Measurements from ENCODE around the gene CCDC12.

The CCDC12 gene

GRCh38 chr3:46996689-46997452 lies 20.3 kb upstream of the CCDC12 start:
- DNase-seq (ENCODE audit: low read depth in 4 of 4, low spot score in 1 of 4), result no peak

DNA sequence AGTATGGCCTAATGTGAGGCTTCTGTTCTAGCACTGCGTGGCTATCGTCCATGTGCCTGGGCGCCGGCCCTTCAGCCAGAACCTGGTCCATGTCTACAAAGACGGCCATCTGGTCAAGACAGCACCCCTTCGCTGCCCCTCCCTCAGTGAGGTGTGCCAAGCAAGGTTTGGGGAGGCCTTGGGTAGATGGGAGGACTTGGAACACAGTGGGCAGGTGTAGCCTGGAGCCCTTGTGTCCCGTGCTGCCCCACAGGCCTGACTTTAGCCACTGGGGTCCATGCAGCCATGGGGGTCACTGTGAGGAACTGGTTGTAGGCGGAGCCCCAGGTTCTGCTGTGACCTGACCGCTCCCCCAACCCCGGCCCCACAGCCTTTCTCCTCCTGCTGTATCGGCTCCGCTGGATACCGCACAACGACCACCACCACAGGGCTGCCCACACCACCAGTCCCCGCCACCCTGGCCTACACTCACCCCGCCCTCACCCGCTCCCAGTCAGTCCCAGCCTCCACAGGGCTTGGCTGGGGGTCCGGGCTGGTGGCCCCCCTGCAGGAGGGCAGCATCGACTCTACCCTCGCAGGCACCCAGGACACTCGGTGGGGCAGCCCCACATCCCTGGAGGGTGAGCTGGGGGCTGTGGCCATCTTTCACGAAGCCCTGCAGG lies 19.5 kb upstream of the CCDC12 start:
- no peak for DNase-seq (ENCODE audit: low read depth in 4 of 4, low spot score in 1 of 4)

GRCh38 chr3:46994801-46995731 lies 18.5 kb upstream of the CCDC12 start:
- no peak for DNase-seq (ENCODE audit: low read depth in 4 of 4, low spot score in 1 of 4)

DNA sequence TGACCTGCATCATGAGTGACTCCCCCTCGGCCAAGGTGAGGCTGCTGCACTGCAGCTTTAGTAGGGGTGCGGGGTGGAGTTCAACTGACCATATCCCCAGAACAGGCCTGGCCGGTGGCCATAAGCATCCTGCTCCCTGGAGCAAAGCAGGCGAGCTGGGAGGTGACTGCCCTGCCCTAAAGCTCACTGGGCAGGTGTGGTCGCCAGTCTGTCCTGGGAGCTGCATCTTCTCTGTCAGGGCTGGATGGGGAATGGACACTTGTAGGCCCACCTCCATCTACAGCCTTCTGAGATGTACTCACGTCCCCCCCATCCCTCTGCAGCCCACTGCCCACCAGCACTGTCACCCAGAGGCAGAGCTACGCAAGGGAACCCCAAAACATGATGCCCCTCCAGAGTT lies 17.4 kb upstream of the CCDC12 start:
- DNase-seq (ENCODE audit: low read depth in 4 of 4, low spot score in 1 of 4), result no peak

GRCh38 chr3:46993292-46993691 lies 16.7 kb upstream of the CCDC12 start:
- no peak for DNase-seq (ENCODE audit: low read depth in 4 of 4, low spot score in 1 of 4)

DNA sequence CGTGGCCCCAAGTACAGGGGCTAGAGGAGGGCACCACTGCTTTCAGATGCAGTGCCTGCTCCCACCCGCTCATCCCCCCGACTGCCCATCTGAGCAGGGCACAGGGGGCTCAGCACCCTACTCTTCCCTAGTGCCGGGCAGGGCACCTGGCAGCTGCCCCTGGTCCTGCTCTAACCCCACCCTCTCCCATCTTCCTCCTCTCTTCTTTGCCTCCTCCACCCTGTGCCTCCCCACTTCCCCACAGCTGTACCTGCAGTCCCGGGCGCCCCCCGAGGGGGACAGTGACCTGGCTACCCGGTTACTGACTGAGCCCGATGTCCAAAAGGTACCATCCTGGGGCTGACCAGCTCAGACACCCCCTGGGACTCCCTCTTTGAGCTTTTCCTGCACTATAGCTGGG lies 15.7 kb upstream of the CCDC12 start:
- no peak for DNase-seq (ENCODE audit: low read depth in 4 of 4, low spot score in 1 of 4)

- DNase-seq (ENCODE audit: low read depth in 4 of 4, low spot score in 1 of 4), result no peak
These were observed 15.0 kb upstream of the CCDC12 start for GRCh38 chr3:46991406-46992165.

GRCh38 chr3:46990573-46991374 lies 14.2 kb upstream of the CCDC12 start:
- DNase-seq (ENCODE audit: low read depth in 4 of 4, low spot score in 1 of 4), result no peak

- no peak for DNase-seq (ENCODE audit: low read depth in 4 of 4, low spot score in 1 of 4)
These were observed 12.7 kb upstream of the CCDC12 start for GRCh38 chr3:46989146-46989810.

DNA sequence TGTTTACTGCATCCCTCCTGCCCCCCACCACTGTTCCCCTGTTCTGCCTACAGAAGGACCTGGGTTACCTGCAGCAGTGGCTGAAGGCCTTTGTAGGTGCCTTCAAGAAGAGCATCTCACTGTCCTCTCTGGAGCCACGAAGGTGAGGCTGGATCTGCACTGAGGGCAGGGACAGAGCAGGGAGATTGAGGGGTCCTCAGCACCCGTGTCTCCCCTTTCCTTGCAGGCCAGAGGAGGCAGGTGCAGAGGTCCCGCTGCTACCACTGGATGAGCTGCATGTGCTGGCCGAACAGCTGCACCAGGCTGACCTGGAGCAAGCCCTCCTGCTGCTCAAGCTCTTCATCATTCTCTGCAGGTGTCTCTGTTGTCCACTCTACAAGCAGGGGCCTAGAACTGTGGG lies 12.1 kb upstream of the CCDC12 start:
- DNase-seq (ENCODE audit: low read depth in 4 of 4, low spot score in 1 of 4), result no peak

GRCh38 chr3:46987743-46988401 lies 11.3 kb upstream of the CCDC12 start:
- DNase-seq (ENCODE audit: low read depth in 4 of 4, low spot score in 1 of 4), result peak; percentile 59 to 81 (median 69)

GRCh38 chr3:46987319-46987742 lies 10.8 kb upstream of the CCDC12 start:
- DNase-seq (ENCODE audit: low read depth in 4 of 4, low spot score in 1 of 4), result no peak

GRCh38 chr3:46986782-46987310 lies 10.3 kb upstream of the CCDC12 start:
- no peak for DNase-seq (ENCODE audit: low read depth in 4 of 4, low spot score in 1 of 4)

DNA sequence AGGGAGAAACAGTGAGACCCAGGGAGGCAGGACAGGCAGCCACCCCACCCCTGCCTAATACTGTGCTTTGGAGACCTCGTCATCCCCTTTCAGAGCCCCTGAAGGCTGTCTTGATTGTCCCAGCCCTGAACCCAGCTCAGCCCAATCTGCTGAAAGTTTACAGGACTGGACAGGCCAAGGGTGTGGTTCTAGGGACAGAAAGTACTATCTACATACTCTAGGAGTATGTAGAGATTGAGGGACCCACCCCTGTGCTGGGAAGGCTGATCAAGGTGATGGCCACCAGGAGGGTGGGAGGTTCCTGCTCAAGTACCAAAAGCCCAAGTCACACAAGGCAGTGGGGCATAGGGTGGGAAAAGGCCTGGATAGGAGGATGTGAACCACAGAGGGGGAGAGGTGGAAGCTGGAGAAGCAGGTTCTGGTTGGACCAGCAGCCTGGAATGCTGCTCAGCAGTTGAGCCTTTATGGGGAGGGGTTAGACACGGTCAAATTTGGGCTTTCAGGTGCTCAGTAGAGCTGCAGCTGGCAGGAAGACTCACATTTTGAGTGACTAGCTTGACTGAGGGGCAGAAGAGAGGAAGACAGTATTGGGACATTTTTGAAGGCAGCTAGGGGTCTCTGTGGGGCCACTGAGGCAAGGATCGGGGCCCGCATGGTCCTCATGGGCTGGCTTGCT lies 9.6 kb upstream of the CCDC12 start:
- no peak for DNase-seq (ENCODE audit: low read depth in 4 of 4, low spot score in 1 of 4)

- DNase-seq (ENCODE audit: low read depth in 4 of 4, low spot score in 1 of 4), result no peak
These were observed 9.0 kb upstream of the CCDC12 start for GRCh38 chr3:46985588-46985987.

DNA sequence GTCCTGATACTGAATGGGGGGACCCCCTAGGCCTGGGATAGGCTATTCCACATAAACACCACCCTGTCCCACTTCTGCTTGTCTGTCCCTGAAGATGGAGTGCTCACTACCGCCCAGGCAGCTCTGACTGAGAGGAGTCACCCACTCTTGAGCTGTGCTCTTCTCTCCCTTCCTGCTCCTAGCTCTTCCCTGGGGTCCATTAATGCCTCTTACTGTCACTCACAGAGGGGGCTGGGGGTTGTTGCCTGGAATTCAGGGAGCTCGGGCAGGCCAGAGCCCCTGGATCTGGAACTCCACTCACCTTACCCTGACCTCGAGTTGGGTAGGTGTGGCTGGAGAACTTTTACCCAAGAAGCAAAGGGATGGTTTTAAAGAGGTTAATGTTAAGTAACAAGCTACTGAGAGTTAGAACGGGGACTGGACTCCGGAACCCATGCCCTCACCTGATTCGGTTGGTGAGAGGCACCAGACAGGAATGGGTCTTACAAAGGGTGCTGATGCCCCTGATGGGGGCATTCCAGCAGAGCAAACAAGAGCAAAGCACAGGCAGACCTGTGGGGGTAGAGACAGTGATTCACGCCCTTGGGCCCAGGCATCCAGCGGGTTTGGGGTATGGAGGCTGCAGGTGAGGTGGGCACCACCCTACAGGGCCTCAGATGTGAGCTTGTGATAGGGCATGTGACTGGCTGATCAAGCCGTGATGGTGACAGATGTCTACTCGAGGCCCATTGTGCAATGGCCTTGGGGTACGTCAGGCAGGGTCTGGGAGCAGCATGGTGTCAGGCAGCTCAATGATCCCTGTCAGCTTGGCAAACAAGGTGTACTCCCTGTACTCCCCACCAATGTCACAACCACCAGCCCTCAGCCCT lies 8.3 kb upstream of the CCDC12 start:
- DNase-seq (ENCODE audit: low read depth in 4 of 4, low spot score in 1 of 4), result no peak

- no peak for DNase-seq (ENCODE audit: low read depth in 4 of 4, low spot score in 1 of 4)
These were observed 6.0 kb upstream of the CCDC12 start for GRCh38 chr3:46982546-46982945.

All from stimulated activated CD4-positive, alpha-beta T cell treated with anti-CD3 and anti-CD28 coated beads, Interleukin-1b, Interleukin-23, amount 100 ng/mL, for 24 hours (primary cell).